HepG2 (cell line): ENCODE measurements around the gene ARHGEF40. TPM values are rescaled to one million over a fixed set of nuclear protein-coding genes. Genes with fewer than 3 reads are reported as not detected.

Experiments
- EP300 ChIP-seq, 3 experiments: sonication (generic) in 1 of 3; formaldehyde crosslinking in 1 of 3; IDR thresholded peaks; 2 replicates each; pipeline versions ENCODE4 v1.5.1 to v1.6.1; 2011 to 2020; ENCODE audit warnings: low read depth in 2 of 3, low read length in 2 of 3, borderline replicate concordance in 1 of 3, improper control_type of control experiment in 1 of 3, mild to moderate bottlenecking in 1 of 3, missing genetic modification reagents in 1 of 3, moderate library complexity in 1 of 3
- FIP1L1 ChIP-seq: fragments of 200-400 bp; formaldehyde crosslinking; IDR thresholded peaks from 2 replicates; pipeline ENCODE4 v1.6.1; 2018; ENCODE audit warnings: low read depth, mild to moderate bottlenecking, low read length, moderate library complexity, borderline replicate concordance; ENCODE audit not compliant: insufficient read depth
- FOXK1 ChIP-seq: sonication (generic); formaldehyde crosslinking; IDR thresholded peaks from 2 replicates; pipeline ENCODE4 v1.4.0; 2020; ENCODE audit warnings: low read depth, missing genetic modification reagents, borderline replicate concordance
- GPN1 ChIP-seq: sonication (generic); formaldehyde crosslinking; IDR thresholded peaks from 2 replicates; pipeline ENCODE4 v1.5.1; 2020; ENCODE audit warnings: missing genetic modification reagents, borderline replicate concordance
- GZF1 ChIP-seq: sonication (generic); formaldehyde crosslinking; IDR thresholded peaks from 2 replicates; pipeline ENCODE4 v1.5.1; 2020; ENCODE audit warnings: mild to moderate bottlenecking, missing genetic modification reagents
- HOXA9 ChIP-seq: sonication (generic); formaldehyde crosslinking; IDR thresholded peaks from 2 replicates; pipeline ENCODE4 v1.8.1; 2022; ENCODE audit warnings: missing genetic modification reagents, mild to moderate bottlenecking, moderate library complexity, borderline replicate concordance
- JUND ChIP-seq: sonication (generic); formaldehyde crosslinking; IDR thresholded peaks from 2 replicates; pipeline ENCODE4 v1.8.0; 2022; ENCODE audit warnings: mild to moderate bottlenecking, missing genetic modification reagents
- MAFK ChIP-seq, 2 experiments: IDR thresholded peaks in 1 of 2; conservative IDR thresholded peaks in 1 of 2; 2 replicates each; pipeline ENCODE4 v1.6.1; 2011; ENCODE audit warnings: improper control_type of control experiment in 2 of 2, low read length in 2 of 2
- MED1 ChIP-seq: sonication (generic); formaldehyde crosslinking; IDR thresholded peaks from 2 replicates; pipeline ENCODE4 v1.4.0; 2020; ENCODE audit warnings: missing genetic modification reagents
- MXD4 ChIP-seq: IDR thresholded peaks from 2 replicates; pipeline ENCODE4 v1.6.1; 2016; ENCODE audit warnings: mild to moderate bottlenecking, missing biosample characterization, missing genetic modification reagents
- NCOA5 ChIP-seq: sonication (generic); formaldehyde crosslinking; IDR thresholded peaks from 2 replicates; pipeline ENCODE4 v1.4.0; 2020; ENCODE audit warnings: missing genetic modification reagents
- PHF20 ChIP-seq: sonication (generic); formaldehyde crosslinking; IDR thresholded peaks from 2 replicates; pipeline ENCODE4 v1.5.0; 2020; ENCODE audit warnings: mild to moderate bottlenecking, missing genetic modification reagents
- PLRG1 ChIP-seq: fragments of 450-650 bp; conservative IDR thresholded peaks from 2 replicates; pipeline ENCODE4 v1.6.1; 2016
- POLR2G ChIP-seq: fragments of 200-400 bp; formaldehyde crosslinking; IDR thresholded peaks from 2 replicates; pipeline ENCODE4 v1.6.1; 2018; ENCODE audit warnings: mild to moderate bottlenecking, low read depth, low read length, moderate library complexity
- RFX5 ChIP-seq: IDR thresholded peaks from 2 replicates; pipeline ENCODE4 v1.6.1; 2011; ENCODE audit warnings: low read depth, low read length, improper control_type of control experiment
- SIX4 ChIP-seq: sonication (generic); formaldehyde crosslinking; IDR thresholded peaks from 2 replicates; pipeline ENCODE4 v1.4.0; 2020; ENCODE audit warnings: missing genetic modification reagents
- ZNF17 ChIP-seq: sonication (generic); formaldehyde crosslinking; IDR thresholded peaks from 2 replicates; pipeline ENCODE4 v1.5.0; 2020; ENCODE audit warnings: mild to moderate bottlenecking, missing genetic modification reagents
- ZNF281 ChIP-seq: sonication (generic); formaldehyde crosslinking; IDR thresholded peaks from 2 replicates; pipeline ENCODE4 v1.4.0; 2020; ENCODE audit warnings: missing genetic modification reagents, borderline replicate concordance
- ZNF430 ChIP-seq: sonication (generic); formaldehyde crosslinking; IDR thresholded peaks from 2 replicates; pipeline ENCODE4 v1.9.0; 2021; ENCODE audit warnings: mild to moderate bottlenecking, missing genetic modification reagents
- ZNF782 ChIP-seq: sonication (generic); formaldehyde crosslinking; IDR thresholded peaks from 2 replicates; pipeline ENCODE4 v1.4.0; 2020; ENCODE audit warnings: missing genetic modification reagents, mild to moderate bottlenecking, borderline replicate concordance
- ZNF839 ChIP-seq: sonication (generic); formaldehyde crosslinking; IDR thresholded peaks from 2 replicates; pipeline ENCODE4 v1.4.0; 2020; ENCODE audit warnings: missing genetic modification reagents, mild to moderate bottlenecking, borderline replicate concordance
- polyA plus RNA-seq, 8 experiments: library from polyadenylated mRNA; depleted of rRNA in 3 of 8; stranded (reverse) in 7 of 8; unstranded in 1 of 8; fragments of >200 nt; fragmentation: Illumina TruSeq in 4 of 8; extraction: Trizol in 4 of 8; gene quantifications; 2 replicates each; pipeline versions ENCODE4 v1.2.1 to v1.2.3, GENCODE V29; 2011 to 2016; ENCODE audit warnings: low read depth in 4 of 8, missing spikeins in 1 of 8, mixed read lengths in 1 of 8; ENCODE audit not compliant: insufficient read depth in 1 of 8
- total RNA-seq, 5 experiments: library from RNA; depleted of rRNA; stranded (reverse); fragments of >200 nt; fragmentation: Illumina TruSeq; extraction: Trizol; gene quantifications; 2 replicates each; pipeline ENCODE4 v1.2.3, GENCODE V29; 2016; ENCODE audit warnings: low read depth in 1 of 5
- TF ChIP-seq, protein P1 (sequence below): sonication (generic); formaldehyde crosslinking; IDR thresholded peaks from 2 replicates; pipeline ENCODE4 v1.9.0; 2021; ENCODE audit warnings: missing genetic modification reagents, mild to moderate bottlenecking, borderline replicate concordance
- TF ChIP-seq, protein P2 (sequence below): sonication (generic); formaldehyde crosslinking; conservative IDR thresholded peaks from 2 replicates; pipeline ENCODE4 v1.8.0; 2022; ENCODE audit warnings: mild to moderate bottlenecking, moderate library complexity, missing genetic modification reagents

The ARHGEF40 gene
- total and polyA plus RNA-seq, 2 of the 13 experiments (the other 11 are each of a cell fraction or from before 2014, with no cell fraction given), result 28.1 to 78.1 TPM

DNA sequence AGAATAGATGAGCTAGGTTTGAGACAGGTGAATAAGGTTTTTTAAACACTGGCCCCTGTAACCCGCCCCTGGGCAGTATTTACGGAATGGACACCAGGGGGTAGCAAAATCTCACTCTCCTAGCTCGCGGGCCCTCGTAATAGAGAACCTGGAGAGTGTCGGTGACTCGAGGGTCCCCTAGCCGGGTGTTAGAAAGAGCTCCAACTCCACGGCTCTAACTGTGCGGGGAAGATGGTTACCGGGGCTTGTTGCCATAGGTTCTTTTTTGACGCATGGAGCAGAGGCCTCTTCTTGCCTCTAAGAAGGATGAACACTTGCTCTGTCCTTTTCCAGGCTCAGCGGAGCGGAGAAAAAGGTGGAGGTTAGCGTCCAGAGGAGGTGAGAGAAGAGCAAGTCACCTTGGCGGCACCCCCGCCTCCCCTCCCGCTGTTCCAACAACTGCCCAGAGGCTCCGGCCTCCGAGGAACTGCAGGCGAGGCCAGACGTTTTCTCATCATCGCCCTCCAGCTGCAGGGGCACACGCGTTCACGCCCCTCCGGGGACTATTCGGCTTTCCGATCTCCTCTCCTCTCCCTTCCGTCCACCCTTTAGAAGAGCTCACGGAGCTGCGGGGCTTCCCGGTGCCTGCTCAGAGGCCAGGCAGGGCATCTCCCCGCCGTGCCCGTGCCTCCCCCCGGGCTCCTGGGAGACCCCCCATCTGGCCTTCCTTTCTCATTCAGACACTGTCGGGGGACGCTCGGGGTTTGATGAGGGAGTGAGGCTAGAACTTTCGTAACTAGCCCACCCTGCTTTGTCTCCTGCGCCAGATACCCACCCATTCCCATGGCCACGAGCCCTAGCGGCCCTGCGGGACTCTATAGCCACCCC lies 1.4 kb upstream of the ARHGEF40 start (continued):
- TF ChIP-seq, protein P1, sequence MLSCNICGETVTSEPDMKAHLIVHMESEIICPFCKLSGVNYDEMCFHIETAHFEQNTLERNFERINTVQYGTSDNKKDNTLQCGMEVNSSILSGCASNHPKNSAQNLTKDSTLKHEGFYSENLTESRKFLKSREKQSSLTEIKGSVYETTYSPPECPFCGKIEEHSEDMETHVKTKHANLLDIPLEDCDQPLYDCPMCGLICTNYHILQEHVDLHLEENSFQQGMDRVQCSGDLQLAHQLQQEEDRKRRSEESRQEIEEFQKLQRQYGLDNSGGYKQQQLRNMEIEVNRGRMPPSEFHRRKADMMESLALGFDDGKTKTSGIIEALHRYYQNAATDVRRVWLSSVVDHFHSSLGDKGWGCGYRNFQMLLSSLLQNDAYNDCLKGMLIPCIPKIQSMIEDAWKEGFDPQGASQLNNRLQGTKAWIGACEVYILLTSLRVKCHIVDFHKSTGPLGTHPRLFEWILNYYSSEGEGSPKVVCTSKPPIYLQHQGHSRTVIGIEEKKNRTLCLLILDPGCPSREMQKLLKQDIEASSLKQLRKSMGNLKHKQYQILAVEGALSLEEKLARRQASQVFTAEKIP (CRISPR knock-in tag), result no peak
- TF ChIP-seq EP300 (IDR thresholded peaks at IDR 0.05; ENCODE audit: low read depth in 2 of 2, low read length in 2 of 2), result no peak; a peak in 1 of 4 replicates
- TF ChIP-seq EP300 (CRISPR knock-in tag; IDR thresholded peaks at IDR 0.05; ENCODE audit: borderline replicate concordance), result 0 out of 2 replicates have a peak, but pooled peaks have one; percentile 12
- TF ChIP-seq ZNF430 (CRISPR knock-in tag), result peak; percentile 45; the same call in 1 of the 2 replicates
- no peak for TF ChIP-seq HOXA9 (CRISPR knock-in tag)
- TF ChIP-seq, protein P2, sequence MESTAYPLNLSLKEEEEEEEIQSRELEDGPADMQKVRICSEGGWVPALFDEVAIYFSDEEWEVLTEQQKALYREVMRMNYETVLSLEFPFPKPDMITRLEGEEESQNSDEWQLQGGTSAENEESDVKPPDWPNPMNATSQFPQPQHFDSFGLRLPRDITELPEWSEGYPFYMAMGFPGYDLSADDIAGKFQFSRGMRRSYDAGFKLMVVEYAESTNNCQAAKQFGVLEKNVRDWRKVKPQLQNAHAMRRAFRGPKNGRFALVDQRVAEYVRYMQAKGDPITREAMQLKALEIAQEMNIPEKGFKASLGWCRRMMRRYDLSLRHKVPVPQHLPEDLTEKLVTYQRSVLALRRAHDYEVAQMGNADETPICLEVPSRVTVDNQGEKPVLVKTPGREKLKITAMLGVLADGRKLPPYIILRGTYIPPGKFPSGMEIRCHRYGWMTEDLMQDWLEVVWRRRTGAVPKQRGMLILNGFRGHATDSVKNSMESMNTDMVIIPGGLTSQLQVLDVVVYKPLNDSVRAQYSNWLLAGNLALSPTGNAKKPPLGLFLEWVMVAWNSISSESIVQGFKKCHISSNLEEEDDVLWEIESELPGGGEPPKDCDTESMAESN (CRISPR knock-in tag), result 0 out of 2 replicates have a peak, but pooled peaks have one; percentile 11
- TF ChIP-seq ZNF281 (CRISPR knock-in tag), result no peak
- TF ChIP-seq MXD4 (CRISPR knock-in tag), result no peak; the same call in 1 of the 2 replicates
- TF ChIP-seq FOXK1, result no peak
- TF ChIP-seq RFX5, result no peak
- no peak for TF ChIP-seq GZF1 (CRISPR knock-in tag)
- no peak for TF ChIP-seq PLRG1
- TF ChIP-seq FIP1L1, result no peak
- TF ChIP-seq ZNF782 (CRISPR knock-in tag), result no peak
- peak; percentile 18; the same call in 1 of the 2 replicates for TF ChIP-seq POLR2G
- TF ChIP-seq ZNF17 (CRISPR knock-in tag), result no peak
- TF ChIP-seq MED1, result peak; percentile 43; the same call in 1 of the 2 replicates
- TF ChIP-seq JUND (CRISPR knock-in tag), result no peak
- TF ChIP-seq SIX4 (CRISPR knock-in tag), result no peak
- TF ChIP-seq NCOA5, result no peak
- TF ChIP-seq ZNF839, result no peak
- no peak for TF ChIP-seq GPN1
- no peak for TF ChIP-seq MAFK (conservative IDR thresholded peaks at IDR 0.05 in 1 of 2, IDR thresholded peaks at IDR 0.05 in 1 of 2; ENCODE audit: low read length in 2 of 2)
- 0 out of 2 replicates have a peak, but pooled peaks have one; percentile 21 for TF ChIP-seq PHF20 (CRISPR knock-in tag)
